ENCODE measurements around the gene MVK.

DNA sequence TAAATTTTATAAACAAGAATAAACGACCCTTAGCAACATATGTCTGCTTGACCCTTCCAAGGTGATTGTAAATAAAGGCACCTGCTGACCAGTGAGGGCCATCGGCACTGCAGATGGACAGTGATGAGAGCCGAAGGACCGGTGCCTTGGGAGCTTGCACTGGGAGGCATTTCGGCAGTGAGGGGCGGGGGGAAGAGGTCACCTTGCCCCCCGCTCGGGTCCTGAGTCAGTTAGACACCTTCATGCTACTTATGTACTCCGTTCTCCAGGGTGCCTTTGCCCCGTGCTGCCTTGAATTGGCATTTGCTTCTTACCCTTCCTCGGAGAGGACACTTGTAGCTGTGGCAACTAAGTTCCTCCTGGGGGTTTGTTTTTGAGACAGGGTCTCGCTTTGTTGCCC is 23.3 kb upstream of the MVK start:
- TF ChIP-seq, protein P1, sequence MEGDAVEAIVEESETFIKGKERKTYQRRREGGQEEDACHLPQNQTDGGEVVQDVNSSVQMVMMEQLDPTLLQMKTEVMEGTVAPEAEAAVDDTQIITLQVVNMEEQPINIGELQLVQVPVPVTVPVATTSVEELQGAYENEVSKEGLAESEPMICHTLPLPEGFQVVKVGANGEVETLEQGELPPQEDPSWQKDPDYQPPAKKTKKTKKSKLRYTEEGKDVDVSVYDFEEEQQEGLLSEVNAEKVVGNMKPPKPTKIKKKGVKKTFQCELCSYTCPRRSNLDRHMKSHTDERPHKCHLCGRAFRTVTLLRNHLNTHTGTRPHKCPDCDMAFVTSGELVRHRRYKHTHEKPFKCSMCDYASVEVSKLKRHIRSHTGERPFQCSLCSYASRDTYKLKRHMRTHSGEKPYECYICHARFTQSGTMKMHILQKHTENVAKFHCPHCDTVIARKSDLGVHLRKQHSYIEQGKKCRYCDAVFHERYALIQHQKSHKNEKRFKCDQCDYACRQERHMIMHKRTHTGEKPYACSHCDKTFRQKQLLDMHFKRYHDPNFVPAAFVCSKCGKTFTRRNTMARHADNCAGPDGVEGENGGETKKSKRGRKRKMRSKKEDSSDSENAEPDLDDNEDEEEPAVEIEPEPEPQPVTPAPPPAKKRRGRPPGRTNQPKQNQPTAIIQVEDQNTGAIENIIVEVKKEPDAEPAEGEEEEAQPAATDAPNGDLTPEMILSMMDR (IDR thresholded peaks at IDR 0.05; ENCODE audit: insufficient read depth, low read depth, low read length), result no peak
- no peak for TF ChIP-seq EZH2 (IDR thresholded peaks at IDR 0.05; ENCODE audit: insufficient read depth, low read length)

Data from astrocyte (in vitro differentiated cells and primary cell).